ENCODE results near the gene CCDC138. TPM values are rescaled to one million over a fixed set of nuclear protein-coding genes. Genes with fewer than 3 reads are reported as not detected.

Gene CCDC138
- polyA plus RNA-seq, 3 donors = 16.3 to 17.3 (median 16.4) TPM

DNA sequence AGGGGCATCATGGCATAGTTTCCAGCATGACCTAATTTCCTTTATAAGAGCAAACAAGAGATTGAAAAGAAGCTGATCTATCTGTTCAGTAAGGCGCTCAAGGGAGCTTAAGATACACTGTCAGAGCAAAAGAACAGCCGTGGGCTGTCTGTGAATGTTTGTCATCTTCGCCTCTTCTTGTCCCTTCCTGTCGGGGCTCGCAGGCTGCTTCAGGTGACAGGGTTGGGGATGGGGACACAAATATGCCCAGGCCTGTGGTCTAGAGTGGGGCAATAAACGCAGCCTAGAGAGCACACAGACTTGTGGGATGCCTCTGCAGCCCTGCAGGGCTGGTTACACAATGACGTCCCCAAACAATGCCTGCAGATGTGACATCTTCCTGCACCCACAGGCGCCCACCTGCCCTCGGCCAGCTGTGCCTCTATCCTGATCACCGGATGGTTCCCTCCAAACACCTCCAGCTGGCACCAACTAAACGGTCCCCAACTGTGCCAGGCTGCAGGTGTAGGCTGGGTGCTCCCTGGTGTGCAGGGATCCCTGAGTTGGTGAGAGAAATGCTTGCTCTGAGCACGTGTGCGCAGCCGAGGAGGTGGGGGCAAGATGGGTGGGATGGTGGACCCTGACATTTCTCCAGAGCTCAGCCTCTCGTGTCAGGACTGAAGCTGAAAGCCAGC is 129.7 kb downstream of the CCDC138 start:
- DNase-seq (ENCODE audit: low read depth in 3 of 3, low spot score in 2 of 3) = no peak

DNA sequence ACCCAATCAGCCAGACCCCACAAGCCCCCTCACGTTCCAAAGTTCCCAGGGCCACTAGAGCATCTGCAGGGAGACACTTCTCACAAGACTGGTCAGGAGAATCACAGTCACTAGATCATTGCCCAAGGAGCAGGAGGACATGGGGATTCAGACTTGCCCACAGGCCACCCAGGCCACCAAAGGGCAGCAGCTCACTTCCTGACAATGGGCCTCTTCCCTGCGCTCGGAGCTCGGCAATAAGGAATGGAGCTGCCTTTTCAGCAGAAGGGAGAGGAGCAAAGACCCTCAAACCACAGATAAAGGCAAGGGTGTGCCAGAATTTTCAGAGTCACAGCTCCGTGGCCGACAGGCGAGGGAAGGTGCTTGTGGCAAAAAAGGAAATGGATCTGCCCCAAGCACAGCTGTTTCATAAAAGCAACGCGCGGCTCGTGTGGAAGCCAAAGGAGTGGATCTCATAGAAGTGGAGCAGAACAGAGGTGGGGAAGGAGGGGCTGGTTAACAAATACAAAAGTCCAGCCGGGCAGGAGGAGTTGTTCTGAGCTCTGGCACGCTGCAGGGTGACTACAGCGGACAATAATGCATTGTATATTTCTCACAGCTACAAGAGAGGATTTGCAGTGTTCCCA is 130.3 kb downstream of the CCDC138 start:
- DNase-seq (ENCODE audit: low read depth in 3 of 3, low spot score in 2 of 3) = no peak

DNA sequence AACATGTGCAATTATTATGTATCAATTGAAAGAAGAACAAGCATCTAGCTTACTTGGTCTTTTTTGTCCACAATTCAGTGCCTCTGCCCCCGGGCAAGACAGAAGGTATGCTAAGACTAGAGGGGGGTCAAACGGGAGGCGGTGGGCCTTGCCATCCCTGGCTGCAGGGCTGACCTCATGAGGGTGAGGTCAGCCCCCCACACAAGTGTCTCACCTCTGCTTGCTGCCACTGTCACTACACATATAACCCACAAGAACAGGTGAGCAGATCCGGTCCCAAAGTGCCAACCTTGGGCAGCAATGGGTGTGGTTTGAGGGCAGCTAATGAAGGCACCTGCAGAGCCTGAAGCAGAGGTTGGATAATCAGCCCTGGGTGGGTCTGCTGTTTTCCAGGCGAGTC is 131.0 kb downstream of the CCDC138 start:
- DNase-seq (ENCODE audit: low read depth in 3 of 3, low spot score in 2 of 3) = no peak

DNA sequence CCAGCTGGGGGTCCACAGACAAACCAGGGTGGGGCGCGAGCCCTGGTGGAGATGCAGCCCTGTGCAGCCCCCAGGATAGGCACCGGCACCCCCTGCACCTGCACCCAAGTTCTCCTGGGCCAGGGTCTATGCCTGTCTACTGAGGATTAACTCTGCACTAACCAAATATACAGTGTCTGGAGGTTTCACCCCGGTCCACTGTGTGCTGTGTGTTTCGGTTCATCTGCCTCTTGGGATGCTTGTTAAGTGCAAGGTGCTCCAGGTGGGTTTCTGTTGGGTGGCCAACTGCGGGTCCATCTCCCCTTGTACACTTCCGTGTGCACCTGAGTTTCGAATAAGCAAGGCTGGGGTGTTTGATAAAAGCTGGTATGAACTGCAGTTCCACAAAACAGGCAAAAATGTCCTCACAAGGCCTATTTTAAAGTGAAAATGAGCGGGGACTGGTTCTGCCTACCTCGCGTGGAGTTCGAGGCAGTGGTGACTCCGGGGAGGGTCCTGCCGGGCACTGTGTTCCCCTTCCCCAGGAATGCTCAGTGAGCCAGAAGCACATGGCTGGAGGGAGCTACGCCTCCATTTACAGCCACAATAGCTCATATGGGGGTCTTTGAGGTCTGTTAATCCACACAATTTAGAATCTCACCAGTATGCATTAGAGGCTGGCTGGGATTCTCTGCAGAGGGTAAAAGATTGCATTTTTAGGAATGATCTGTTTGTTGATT is 131.7 kb downstream of the CCDC138 start:
- DNase-seq (ENCODE audit: low read depth in 3 of 3, low spot score in 2 of 3) = no peak

DNA sequence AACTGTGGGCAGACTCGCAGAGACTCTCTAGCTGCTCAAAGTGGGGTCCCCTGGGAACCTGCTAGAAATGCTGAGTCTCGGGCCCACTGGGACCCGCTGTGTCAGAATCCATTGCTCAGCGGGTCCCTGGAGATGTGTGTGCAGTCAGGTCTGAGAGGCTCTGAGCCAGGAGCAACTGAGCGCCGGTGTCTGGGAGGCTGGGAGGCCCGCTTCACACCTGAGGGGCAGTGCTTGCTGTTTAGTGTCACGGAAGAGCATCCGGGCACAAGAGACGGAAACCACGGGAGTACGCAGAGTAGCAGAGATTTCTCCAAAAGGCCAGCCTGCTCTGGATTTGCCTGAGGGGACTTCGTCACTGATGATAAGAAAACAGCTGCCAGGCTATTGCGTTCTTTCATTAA is 132.4 kb downstream of the CCDC138 start:
- DNase-seq (ENCODE audit: low read depth in 3 of 3, low spot score in 2 of 3) = no peak

DNA sequence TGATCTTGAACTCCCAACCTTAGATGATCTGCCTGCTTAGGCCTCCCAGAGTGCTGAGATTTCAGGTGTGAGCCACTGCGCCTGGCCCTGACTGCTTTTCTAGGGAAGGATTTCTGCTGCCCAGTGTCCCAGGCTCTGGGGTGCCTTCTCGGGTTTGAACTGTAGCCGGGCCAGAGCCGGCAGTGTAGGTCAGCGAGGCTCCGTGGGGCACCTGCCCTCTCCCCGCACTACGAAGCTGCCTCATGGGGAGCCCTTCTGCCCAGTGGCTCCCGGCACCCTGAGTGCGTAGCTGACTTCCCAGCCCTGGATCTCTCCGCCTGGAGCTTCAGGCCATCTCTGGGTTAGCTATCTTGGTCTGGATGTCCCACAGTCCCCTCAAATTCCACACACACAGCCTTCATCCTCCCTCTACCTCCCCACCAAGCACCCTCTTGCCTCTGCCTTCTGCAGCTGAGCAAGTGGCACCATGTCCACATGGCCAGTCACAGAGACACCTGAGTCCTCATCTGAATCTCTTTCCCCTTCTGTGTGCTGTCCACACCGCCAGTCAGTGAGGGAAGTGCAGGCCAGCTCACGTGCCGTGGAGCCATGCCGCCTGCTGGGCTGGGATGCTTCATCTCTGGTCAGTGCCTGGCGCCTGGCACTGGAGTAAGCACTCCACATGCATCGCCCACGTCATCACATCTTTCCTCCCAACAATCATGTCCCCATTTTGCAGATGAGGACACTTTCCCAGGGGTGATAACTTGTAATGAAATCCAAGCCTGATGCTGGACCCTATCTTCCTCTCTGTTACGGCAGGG is 133.2 kb downstream of the CCDC138 start:
- no peak for DNase-seq (ENCODE audit: low read depth in 3 of 3, low spot score in 2 of 3)

DNA sequence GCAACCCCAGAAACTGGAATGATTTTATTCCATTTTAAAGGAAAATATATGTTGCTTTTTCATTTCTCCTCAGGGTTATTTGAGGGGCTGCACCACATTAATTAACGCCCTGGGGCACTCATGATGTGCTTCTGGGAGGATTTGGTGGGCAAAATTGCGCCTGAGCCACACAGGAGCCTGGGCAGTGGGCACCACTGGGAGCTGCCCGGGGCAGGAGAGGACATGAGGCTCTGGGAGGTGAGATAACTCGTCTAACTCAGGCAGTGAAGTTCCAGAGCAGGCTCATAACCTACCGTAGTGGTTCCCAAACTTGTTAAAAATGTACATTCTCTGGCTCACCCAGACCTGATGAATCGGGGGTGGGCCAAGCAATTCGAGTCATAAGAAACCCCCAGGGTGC is 134.1 kb downstream of the CCDC138 start:
- DNase-seq (ENCODE audit: low read depth in 3 of 3, low spot score in 2 of 3) = no peak

DNA sequence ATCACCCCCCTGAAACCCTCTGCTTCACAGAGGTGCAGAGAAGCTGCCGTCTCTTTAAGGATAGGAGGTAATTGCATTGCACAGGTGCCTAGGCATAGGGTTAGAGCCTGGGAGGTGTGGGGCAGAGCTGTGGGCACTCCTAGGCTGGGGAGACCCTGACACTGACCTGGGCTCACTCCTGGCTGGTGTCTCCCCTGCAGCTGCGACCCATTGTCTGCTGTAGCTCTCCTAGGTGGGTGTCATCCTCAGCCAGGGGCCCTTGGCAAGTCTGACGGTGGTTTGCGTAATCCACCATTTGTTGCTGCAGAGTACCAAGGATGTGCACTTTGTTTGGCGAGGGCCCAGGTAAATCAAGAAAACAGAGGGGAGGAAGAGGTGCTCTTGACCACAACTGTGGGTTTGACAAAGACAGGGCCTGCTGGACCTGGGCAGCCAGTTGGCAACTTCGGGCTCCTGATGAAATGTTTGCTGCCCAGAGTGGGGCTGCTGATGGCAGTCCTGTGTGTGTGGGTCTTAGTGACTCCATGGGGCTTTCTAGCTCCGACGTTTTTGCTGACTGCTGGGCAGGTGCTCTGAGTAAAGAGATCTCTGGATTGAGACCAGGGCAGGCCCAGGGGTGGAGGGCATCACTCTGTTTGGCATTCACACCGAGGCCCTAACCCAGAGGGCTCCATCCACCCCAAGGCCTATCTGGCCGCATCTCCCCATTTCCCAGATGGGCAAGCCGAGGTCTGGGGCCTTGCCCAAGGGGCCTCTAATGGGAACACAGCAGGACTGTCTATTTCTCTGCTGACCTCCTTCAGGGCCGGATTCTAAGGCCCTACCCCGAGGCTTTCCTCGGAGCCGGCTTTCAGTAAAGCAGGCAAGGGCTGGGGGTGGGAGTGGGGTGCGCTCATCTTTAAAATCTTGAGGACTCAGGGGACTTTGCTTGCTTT is 134.8 kb downstream of the CCDC138 start:
- DNase-seq (ENCODE audit: low read depth in 3 of 3, low spot score in 2 of 3) = no peak

DNA sequence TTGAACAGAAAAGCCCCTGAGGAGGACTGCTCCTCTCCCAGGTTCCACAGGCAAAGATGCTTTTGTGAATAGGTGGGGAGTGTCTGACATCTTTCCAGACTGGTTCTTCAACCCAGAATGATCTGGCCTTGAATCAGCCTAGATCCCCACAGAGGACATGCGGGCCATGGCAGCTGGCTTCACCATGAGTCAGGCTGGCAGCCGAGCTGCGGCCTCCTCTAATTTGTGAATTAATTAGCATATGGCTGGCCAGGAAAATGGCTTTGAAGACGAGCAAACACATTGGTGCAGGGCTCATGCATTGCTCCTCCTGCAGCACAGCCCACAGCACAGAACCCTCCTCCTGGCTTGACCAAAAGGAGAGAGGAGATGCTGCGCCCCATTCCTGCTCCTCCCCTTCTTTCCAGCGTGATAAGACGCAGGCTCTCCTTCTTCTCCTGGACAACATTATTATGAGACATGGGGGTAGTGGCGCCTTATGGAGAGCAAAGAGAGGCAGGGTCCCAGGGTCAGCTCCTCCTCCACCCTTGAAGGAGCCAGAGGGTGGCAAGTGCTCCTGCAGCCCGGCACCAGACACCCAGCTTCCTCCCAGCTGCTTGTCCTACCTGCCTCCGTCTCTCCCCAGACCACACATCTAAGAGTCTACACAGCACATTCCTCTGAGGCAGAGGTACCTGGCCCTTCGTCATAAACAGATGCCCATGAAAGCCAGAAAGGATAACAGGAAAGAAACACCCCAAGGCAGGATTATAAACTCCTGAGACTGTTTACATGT is 135.8 kb downstream of the CCDC138 start:
- no peak for DNase-seq (ENCODE audit: low read depth in 3 of 3, low spot score in 2 of 3)

DNA sequence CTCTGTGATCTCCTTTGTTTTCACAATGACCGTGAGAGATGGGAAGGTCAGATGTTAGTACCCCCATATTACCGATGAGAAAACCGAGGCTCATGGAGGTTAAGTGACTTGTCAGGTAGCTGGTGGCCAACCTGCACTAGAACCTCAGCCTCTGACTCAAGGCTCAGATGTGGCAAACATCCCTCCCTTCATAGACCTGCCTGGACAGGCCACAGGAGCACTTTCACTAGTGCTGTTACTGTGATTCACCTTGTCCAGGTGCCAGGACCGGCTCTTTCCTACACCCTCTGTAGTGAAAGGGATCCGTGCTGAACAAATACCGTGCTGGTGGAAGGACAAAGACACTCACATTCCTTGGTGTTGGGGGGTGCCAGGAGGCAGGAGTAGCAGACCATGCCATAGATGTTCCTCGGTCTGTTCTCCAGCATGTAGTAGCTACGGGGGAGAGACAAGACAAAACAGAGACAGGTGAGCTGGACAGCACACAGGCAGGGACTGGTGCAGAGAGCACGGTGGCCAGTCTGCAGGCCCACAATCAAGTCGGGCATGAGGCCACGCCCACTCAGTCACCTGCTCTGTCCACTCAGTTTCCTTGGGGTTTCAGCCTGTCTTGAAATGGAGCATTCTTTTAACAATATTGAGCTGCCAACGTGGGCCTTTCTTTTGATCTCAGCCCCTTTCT is 136.6 kb downstream of the CCDC138 start:
- no peak for DNase-seq (ENCODE audit: low read depth in 3 of 3, low spot score in 2 of 3)

DNA sequence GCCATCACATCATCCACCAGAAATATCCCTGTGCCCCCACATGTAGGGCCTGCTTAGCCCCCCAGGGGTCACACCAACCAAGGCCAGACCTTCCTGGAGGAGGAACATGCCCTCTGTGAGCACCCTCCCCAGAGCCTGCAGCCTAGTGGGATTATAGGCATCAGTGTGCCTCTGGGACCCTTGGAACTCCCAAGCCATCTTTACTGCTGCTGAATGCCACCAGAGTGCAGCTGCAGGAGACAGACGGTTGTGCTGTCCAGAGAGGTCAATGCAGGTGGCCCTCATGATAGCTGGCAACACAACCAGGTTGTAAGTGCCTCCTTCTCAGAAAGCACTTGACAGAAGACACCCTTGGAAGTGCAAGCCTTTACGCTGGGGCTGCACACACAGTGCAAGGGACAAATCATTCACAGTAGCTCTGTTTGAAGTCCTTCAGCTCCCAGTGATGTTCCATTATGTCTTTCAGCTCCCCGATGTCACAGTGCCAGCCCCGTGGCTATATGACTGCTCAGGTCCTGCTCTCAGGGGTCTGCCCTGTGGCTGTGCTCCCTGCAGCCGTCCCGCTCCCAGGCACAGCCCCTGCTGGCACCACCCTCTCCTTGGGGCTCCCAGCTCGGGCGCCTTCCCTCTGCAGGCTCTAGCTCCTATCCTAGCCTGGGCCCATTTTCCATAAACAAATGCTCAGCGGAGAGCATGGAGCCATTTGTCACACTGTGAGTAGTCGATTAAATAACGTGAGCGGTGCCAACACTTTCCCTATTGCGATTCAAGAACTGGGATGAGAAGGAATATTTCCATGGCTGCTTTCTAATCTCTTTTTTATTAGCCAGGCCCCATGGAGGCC is 137.4 kb downstream of the CCDC138 start:
- no peak for DNase-seq (ENCODE audit: low read depth in 3 of 3, low spot score in 2 of 3)

DNA sequence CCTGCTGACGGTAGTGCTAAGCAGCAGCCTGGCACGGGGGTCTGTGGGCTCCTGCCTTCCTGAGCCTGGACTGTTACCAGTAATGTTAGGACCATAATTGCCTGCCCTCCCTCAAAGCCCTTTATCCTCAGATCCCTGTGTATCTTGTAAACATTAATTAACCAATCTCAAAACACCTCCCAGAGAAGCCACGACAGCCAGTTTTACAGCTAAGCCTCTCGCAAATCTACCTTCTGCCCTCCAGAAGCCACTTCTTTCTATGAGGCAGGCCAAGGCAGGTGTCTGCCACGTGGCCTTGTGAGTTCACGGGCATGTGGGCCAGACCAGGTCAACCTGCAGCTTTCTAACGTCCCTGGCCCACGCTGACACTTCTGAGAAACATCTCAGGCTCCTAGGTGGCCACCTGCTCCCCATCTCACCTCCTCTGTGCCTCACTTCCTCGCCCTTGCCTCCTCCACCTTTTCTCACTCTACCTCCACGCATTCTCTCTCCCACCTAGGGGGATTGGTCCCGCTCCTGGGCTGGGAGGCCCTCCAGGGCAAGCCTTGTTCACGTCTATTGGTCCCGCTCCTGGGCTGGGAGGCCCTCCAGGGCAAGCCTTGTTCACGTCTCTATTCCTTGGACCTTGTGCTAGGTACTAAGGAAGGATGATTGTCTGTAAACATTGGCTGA is 138.1 kb downstream of the CCDC138 start:
- DNase-seq (ENCODE audit: low read depth in 3 of 3, low spot score in 2 of 3) = no peak

DNA sequence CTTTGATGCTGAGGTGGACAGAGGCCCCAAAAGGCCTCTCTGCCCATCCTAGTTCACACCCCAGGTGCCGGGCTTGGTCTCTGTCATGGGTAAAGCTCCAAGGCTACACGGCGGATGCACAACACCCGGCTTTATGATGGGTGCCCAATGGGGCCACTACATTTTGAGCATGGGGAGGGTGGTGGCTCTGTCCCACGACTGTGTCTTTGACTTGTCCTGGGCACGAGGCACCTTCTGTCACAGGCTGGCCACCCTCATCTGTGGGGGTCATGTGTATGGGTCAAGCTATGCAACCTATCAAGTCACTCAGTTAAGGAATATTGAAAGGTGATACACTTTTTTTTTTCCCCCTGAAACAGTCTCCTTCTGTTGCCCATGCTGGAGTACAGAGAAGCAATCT is 138.7 kb downstream of the CCDC138 start:
- no peak for DNase-seq (ENCODE audit: low read depth in 3 of 3, low spot score in 2 of 3)

DNA sequence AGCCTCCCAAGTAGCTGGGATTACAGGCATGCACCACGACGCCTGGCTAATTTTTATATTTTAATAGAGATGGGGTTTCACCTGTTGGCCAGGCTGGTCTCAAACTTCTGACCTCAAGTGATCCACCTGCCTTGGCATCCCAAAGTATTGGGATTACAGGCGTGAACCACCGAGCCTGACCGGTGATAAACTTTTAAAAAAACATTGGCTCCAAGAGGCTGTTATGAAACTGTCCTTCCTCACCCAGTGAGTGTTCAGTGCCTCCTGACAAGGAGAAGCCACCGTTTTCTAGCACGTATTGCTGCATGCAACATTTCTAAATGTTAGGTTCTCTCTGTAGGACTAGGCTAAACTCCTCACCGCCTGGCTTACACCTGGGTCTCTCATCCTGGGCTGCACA is 139.2 kb downstream of the CCDC138 start:
- no peak for DNase-seq (ENCODE audit: low read depth in 3 of 3, low spot score in 2 of 3)

All from right renal cortex interstitium (tissue), 3 donors.